ENCODE measurements around the gene TUBGCP2. TPM values are rescaled to one million over a fixed set of nuclear protein-coding genes. Genes with fewer than 3 reads are reported as not detected.

The TUBGCP2 gene
- total and polyA plus RNA-seq, 9 of the 15 experiments (the other 6 are each of a cell fraction or from before 2014, with no cell fraction given) = 4.3 to 56.6 (median 28.4) TPM

DNA sequence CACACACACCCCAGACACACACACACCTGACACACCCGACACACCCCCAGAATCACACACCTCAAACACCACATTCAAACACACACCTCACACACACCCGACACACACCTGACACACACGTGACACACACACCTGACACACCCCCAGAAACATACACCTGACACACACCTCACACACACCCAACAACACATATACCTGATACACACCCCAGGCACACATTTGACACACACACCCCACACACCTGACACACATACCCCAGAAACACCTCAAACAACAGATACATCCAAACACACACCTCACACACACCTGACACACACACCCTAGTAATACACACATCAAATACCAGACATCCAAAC, 28.7 kb upstream of the TUBGCP2 start:
- POLR2A ChIA-PET = no interaction called here
- no peaks in the 10 kb centered on the region for H3K9me1 ChIP-seq (ENCODE audit: control insufficient read depth, insufficient read depth, low read length)
- in situ Hi-C loops (cut with MboI) (no loop called here), intact Hi-C loops (cut with micrococcal nuclease) (no loop called here)
- TF ChIP-seq ETS2 (tag; IDR thresholded peaks at IDR 0.05; ENCODE audit: borderline replicate concordance, poor library complexity, severe bottlenecking) = no peak
- TF ChIP-seq, protein P1, sequence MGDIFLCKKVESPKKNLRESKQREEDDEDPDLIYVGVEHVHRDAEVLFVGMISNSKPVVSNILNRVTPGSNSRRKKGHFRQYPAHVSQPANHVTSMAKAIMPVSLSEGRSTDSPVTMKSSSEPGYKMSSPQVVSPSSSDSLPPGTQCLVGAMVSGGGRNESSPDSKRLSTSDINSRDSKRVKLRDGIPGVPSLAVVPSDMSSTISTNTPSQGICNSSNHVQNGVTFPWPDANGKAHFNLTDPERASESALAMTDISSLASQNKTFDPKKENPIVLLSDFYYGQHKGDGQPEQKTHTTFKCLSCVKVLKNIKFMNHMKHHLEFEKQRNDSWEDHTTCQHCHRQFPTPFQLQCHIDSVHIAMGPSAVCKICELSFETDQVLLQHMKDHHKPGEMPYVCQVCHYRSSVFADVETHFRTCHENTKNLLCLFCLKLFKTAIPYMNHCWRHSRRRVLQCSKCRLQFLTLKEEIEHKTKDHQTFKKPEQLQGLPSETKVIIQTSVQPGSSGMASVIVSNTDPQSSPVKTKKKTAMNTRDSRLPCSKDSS (IDR thresholded peaks at IDR 0.05; ENCODE audit: low read depth, partially characterized antibody) = peak; percentile 12
- H3K79me2 ChIP-seq (ENCODE audit: control insufficient read depth, insufficient read depth, low read length) = no peaks in the 10 kb centered on the region
- H3K27ac ChIP-seq (ENCODE audit: extremely low read depth, low read depth, low read length) = no peak overlapping the region
- no peak overlapping the region for H3K4me2 ChIP-seq (ENCODE audit: insufficient read depth, low read length)
- CTCF ChIA-PET (ENCODE audit: low intra/inter-chr PET ratio) = no interaction called here
- no peak for ATAC-seq
- WGBS (ENCODE audit: insufficient coverage, low coverage, missing lambda C conversion rate) = 40% methylated on average over 1 of the region's 3 CpGs
- H3K36me3 ChIP-seq (ENCODE audit: control insufficient read depth, insufficient read depth, low read length) = no peaks in the 10 kb centered on the region
- H3K9me3 ChIP-seq (replicated peaks; ENCODE audit: control insufficient read depth, insufficient read depth, low read depth, low read length) = no peaks in the 10 kb centered on the region
- FAIRE-seq = peak; percentile 68
- no peak overlapping the region for H2AFZ ChIP-seq (ENCODE audit: low read depth, low read length)
- no peak overlapping the region for H3K4me3 ChIP-seq
- BruUV-seq (replicated peaks) = no TSS peak
- peaks cover 0 to 26% of the 10 kb centered on the region in 2 experiments; a peak in 2 of 5 replicates for H3K4me1 ChIP-seq (replicated peaks in 1 of 2; ENCODE audit: control insufficient read depth in 2 of 2, insufficient read depth in 2 of 2, low read length in 2 of 2)
- H4K20me1 ChIP-seq (replicated peaks; ENCODE audit: control insufficient read depth, insufficient read depth, low read length) = no peaks in the 10 kb centered on the region
- peaks cover 6% of the 10 kb centered on the region in 2 experiments; a peak in 3 of 5 replicates for H3K27me3 ChIP-seq (ENCODE audit: control insufficient read depth in 2 of 2, insufficient read depth in 2 of 2, low read length in 2 of 2)
- H3K9ac ChIP-seq (ENCODE audit: insufficient read depth in 1 of 2, low read depth in 2 of 2, low read length in 2 of 2) = no peak overlapping the region
- DNase-seq (ENCODE audit: extremely low read depth in 1 of 4, low spot score in 3 of 4) = no peak
